Stimulated activated CD4-positive, alpha-beta T cell treated with anti-CD3 and anti-CD28 coated beads, Interleukin-15, amount 100 ng/mL, for 24 hours (primary cell): ENCODE measurements around the gene KCTD7.
"Not testable (repeated sequence)": the region's sequence is repeated elsewhere in the genome, so short reads cannot be mapped to it uniquely, and the experiment has no call there.

Experiments used
- DNase-seq: peaks from one replicate; pipeline ENCODE4 v3.0.0-alpha.2; 2020

The KCTD7 gene

DNA sequence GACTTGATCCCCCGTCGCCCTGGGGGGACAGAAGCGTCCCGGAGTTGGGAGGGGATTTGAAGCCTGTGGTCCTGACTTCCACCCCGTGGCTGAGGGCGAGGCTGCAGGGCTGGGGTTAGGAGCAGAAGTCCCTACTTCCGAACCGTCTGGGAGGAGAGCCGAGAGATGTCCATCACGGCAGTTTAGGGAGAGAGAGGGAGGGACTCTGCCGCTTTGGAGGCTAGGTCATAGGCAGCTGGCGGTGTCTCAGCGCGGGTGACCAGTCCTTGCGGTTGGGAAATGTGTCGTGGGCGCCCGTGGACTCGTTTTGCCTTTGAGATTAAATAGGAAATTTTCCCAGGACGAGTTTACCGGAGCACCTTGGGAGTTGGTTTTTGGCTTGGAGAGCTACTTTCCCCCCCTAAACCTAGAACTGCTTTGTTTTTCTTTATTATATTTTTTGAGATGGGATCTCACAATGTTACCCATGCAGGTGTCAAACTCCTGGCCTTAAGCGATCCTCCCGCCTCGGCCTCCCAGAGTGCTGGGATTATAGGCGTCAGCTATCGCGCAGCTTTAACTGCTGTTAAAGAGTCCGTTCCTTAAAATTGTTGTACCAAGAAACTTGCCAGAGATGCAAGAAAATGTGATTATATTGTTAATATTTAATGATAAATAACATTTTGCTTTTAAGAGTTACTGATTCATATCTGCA lies 26.6 kb downstream of the KCTD7 start:
- DNase-seq, result not testable (repeated sequence)

DNA sequence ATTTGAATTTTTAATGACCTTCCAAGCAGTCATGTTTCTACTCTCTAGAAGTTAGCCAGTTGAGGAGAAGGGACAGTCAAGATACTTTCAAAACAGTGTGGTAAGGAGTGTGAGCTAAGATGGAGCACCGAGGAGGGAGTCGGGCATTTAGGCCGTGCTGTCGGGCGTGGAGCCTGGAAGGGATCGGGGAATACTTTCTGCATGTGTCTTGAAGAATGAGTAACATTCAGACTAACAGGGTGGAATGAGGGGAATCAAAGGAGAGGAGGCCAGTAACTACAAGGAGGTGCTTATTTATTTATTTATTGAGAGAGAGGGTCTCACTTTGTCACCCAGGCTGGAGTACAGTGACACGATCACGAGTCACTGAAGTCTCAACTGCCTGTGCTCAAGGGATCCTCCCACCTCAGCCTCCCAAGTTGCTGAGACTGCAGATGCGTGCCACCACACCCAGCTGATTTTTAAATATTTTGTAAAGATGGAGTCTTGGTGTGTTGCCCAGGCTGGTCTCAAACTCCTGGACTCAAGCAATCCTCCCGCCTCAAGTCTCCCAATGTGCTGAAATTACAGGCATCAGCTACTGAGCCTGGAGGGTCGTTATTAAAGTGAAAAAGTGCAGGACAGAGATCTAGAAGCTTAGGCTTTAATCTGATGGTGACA lies 27.3 kb downstream of the KCTD7 start:
- peak; percentile 20 for DNase-seq

DNA sequence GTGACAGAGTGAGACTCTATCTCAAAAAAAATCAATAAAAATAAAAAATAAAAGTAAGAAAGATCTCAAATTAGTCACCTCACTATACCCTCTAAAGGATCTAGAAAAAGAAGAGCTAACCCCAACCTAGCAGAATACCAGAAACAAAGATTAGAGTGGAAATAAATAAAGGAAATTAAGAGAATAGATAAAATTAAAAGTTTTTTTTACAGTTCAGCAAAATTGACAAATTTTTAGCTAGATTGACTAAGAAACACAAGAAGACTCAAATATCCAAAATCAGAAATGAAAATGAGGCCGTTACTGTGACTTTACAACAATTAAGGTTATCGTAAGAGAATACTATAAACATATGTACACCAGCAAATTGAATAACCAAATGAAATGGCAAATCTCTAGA lies 29.1 kb downstream of the KCTD7 start:
- DNase-seq, result no peak

DNA sequence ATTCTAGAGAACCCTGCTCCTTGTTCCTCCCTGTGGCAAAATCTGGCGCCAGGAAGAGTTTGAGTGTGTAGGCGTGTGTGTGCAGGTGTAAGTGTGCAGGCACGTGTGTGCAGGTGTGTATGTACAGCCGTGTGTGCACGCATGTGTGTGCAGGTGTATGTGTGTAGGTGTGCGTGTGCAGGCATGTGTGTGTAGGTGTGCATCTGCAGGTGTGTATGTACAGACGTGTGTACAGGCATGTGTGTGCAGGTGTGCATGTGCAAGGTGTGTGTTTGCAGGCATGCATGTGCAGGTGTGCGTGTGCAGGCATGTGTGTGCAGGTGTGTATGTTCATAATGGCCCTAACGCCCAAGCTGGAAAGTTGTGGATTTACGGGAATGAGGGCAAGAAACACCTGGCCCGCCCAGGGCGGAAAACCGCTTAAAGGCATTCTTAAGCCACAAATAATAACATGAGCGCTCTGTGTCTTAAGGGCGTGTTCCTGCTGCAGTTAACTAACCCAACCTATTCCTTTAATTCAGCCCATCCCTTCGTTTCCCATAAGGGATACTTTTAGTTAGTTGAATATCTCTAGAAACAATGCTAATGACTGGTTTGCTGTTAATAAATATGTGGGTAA lies 34.1 kb downstream of the KCTD7 start:
- no peak for DNase-seq

DNA sequence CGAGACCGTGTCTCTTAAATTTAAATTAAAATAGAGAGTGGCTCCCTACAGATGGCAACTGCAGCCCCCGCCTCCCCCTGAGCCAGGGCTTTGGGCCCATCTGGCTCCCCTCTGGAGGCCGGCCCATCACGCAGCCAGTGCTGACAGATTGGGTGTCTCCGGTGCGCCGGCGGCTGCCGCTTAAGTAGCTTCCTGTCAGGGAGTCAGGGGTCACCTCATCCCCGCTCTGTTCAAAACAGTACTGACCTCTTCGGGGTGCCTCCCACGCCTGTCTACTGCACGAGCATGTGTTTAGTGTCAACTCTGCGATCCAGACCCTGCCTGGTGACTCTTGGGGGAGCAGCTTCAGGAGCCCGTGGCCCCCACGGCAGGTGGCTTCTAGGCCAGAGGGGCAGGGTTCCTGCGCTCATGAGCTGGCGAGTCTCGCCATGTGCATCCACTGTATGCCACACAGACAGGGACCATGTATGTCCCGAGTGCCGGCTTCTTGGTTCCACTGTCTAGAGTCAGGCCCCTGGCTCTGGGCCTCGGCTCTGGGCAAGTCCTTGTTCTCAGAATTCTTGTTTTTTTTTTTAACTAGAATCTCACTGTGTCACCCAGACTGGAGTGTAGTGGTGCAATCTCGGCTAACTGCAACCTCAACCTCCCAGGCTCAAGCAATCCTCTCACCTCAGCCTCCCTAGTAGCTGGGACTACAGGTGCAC lies 36.1 kb downstream of the KCTD7 start:
- DNase-seq, result no peak

DNA sequence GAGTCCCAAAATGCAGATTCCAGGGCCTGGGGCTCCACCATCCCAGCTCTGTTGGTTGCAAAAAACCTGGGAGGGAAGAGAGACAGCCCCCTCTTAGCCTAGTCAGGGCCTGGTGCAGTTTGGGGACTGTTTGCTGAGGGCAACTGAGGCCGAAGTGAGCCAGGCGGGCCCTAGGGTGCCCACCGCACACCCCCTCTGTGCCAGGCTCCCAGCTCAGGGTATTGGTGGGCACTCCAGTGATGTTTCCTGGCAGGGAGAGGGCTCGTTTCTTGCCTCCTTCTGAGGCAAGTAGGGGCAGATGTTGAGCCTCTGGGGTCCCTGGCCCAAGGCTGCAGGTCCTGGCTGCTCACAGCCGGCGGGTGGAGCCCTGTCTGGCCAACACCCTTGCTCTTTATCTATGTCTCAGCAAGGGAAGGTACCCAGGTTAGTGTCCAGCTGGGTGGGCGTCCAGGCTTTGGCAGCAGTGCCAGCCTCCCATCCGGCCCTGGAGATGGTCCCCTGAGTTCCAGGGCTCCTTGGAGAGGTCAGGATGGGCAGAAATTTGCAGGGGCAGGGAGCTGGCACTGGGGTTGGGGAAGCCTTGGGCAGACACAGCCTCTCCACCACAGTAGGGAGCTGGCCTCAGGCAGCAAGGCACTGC lies 37.8 kb downstream of the KCTD7 start:
- DNase-seq, result no peak

DNA sequence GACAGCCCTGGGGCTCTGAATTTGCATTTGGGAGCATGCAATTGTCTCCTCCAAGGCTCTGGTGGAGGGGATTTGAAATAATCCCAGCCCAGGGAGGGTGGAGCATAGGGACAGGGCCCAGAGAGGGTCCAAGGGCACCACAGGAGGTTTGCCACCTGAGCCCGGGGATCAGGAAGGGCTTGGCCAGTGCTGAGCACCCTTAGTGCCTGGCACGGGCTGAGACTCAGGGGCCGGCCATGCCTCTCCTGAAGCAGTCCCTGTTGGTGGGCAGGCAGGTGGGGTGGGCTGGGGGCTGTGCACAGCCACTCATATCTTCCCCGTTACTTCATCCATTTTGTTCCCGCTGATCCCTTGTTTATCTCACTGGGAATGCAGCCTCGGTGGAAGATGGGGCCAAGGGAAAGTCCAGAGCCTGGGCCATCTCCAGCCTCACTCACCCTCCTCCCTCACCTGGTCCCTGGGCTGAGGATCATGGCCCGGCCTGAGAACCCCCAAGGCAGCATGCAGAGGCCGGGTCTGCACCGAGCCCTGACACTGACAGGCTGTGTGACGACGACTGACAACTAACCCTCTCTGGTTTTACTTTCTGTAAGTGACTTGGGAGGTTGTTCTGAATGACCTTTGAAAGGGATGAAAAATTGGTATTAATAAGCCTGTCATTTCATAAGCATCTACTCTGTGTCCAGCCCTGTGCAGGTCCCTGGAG lies 38.5 kb downstream of the KCTD7 start:
- DNase-seq, result no peak

DNA sequence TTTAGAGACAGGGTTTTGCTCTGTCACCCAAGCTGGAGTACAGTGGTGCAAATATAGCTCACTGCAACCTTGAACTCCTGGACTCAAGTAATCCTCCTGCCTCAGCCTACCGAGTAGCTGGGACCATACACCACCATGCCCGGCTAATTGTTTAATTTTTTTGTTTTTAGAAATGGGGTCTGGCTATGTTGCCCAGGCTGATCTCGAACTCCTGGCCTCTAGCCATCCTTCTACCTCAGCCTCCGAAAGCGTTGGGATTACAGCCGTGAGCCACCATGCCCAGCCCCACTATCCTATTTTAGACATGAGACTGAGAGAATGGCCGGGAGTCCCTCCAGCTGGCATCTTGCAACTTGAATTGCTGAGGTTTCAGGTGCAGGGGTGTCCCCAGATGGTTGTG lies 39.4 kb downstream of the KCTD7 start:
- DNase-seq, result no peak

DNA sequence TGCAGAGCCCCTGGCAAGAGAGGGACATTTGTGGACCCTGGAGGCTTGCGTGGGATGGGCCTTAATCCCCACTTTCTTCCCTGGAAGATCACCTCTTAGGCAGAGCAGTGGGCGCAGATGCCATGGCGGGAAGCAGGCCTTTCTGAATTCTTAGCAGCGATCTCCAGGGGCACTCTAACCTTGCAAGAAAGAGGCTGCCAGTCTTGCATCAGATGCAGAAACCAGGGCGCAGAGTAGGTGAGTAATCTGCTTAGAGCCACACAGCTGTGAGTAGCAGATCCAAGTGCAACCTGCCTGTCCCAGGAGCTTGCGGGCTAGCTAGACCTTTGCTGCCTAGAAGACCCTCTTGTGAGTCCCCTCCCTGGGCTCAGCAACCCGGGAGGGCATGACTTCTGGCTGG lies 40.0 kb downstream of the KCTD7 start:
- DNase-seq, result no peak

DNA sequence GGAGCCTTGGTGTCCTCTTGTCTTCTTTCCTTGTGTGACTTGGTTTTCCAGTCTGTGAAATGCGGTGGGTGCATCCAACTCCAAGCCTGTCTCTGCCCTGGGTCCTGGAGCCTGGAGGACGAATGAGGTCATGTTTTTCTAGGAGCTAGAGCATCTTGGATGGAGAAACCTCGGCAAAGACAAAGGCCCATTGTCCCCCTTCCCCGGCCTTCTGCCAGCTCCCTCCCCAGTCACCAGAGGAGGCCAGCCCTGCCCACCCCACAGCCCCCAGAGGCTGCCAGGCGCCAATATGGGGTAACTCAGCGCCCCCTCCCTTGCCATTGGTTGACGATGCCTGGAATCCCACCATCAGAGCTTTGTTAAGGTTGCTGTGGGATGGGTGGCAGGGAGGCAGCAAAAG lies 40.4 kb downstream of the KCTD7 start:
- DNase-seq, result no peak

DNA sequence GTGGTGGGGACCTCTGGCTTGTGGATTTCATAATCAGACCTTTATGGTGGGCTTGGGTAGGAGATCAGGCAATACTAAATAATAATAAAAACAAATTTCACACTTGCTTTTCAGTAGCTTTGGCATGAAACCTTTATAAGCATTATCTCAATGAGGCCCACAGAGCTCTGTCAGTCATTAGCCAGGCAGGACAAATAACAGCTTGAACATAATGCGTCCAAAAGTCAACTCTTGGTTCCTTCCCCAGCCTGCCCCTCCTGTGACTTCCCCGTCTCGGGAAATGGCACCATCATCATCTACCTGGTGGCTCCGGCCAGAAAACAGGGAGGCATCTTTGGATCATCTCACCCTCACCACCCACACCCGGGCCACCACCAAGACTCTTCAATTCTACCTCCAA lies 40.8 kb downstream of the KCTD7 start:
- DNase-seq, result no peak

DNA sequence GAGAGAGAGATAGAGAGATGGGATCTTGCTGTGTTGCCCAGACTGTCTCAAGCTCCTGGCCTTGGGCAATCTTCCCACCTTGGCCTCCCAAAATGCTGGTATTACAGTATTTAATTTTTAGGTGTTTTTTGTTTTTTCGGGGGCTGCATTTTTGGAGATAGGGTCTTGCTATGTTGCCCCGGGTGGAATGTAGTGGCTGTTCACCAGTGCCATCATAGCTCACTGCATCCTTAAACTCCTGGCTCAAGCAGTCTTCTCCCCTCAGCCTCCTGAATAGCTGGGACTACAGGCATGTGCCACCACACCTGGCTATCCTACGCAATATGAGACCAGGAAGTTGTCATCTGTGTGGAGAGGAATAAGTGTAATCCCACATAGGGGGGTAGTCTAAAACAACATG lies 42.4 kb downstream of the KCTD7 start:
- no peak for DNase-seq

DNA sequence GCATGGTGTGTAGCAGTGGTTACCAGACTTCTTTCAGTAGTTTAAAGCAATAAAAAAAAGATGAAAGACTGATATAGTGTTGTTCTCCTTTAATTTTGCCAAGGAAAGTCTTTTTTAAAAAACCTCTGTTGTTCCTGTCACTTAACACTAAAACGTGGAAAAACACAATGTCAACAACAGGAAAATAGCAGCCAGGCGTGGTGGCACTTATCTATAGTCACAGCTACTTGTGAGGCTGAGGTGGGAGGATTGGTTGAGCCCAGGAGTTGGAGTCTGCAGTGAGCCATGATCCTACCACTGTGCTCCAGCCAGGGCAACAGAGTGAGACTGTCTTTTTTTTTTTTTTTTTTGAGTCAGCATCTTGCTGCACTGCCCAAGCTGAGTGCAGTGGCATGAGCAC lies 42.8 kb downstream of the KCTD7 start:
- not testable (repeated sequence) for DNase-seq

DNA sequence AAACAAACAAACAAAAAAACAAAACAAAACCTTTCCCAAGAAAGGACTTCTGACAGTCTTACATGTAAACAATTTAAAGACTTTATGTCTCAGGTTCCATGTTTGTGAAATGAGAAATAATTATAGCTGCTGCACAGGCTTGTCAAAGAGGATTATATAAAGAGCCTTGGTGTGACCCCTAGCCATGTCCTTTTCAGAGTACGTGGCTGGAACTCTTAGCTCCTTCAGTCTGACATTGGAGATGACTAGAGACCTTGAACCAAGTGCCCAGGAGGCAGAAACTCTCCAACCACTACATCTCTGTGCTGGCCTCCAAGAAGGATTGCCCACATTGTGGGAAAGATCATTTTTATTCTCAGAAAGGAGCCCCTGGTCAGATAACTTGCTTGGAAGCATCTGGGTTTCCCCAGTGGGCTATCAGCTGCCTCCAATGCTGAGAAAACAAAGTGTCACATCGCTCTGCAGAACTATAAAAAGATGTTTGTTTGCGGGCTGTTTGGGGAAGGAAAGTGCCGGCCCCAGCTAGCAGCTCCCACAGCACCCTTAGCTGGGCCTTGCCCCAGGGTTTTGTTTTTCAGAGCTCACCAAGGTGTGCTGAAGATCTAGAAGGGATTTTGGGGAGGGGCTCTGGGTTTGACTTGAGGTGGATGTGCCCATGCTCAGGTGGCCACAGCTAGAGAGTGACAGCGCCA lies 43.9 kb downstream of the KCTD7 start:
- not testable (repeated sequence) for DNase-seq

DNA sequence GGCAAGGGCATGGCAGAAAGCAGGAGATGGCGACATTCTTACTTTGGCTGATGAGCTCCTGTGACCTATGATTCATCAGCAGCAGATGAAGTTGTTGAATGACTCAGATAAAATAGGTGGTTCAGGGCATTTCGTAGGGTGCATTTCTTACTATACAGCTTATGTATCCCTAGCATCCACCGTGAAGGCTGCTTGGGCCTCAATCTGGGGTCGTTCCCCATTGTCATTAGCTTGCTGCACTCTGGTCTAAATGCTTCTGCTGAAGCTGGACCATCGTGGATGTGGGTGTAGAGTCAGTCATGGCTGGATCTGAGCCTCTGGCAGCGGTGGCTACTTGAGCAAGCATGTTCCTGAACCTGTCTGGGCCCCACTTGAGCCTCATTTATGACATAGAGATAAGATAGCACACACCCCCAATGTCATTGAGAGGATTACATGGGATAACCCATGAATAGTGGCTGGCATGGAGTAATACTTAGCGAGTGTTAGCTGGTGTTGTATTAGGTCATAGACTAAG lies 44.5 kb downstream of the KCTD7 start:
- DNase-seq, result not testable (repeated sequence)

DNA sequence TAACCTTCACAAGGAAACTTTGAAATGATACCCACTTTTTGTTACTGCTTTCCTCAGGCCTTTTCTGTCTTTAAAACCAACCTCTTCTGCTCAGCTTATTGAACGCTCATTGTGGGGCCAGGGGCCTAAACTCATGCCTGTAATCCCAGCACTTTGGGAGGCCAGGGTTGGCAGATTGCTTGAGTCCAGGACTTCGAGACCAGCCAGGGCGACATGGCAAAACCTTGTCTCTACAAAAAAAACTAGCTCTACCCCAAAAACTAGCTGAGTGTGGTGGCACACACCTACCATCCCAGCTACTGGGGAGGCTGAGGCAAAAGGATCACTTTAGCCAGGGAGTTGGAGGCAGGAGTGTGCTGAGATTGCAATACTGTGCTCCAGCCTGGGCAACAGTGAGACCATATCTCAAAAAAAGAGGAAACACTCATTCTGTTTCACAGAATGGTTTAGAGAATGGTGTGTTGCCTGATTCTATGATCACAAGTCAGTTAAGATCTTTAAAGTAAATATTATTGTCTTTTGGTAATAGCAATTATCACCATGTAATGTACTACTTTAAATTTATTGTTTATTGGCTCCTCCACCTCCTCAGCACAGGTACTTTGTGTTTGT lies 51.1 kb downstream of the KCTD7 start:
- no peak for DNase-seq

DNA sequence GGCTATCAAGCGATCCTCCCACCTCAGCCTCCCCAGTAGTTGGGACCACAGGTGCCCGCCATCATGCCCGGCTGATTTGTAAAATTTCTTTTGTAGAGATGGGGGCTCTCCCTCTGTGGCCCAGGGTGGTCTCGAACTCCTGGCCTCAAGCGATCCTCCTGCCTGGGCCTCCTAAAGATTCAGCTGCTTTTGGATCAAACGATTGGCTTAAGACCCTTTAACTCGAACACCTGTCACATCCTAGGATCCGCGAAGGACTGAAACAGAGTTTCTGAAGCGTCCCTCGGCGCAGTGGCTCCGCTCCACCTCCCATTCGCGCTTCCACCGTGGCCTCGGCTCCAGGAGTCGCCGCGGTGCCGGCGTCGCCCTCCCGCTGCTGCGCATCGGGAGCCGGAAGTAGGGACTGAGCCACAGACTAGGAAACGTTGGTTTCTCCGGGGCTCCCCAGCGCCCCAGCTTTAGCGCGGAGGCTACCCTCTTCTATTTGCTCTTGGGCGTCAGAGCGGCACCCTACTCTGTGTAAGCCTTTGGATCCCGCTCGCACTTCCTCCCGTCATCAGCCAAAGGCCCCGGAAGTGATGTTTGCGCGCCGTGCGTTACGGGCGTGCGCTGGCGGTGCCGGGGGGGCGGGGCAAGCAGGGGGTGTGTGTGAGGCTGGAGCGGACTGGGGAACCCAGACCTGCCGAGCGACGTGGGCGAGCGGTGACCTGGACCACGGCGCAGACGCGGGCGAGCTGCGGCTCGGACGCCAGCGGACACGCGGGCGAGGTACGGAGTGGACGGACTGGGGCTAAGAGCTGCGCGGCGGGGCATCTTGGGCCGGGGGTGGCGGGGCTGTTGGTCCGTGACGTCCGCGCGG lies 53.0 kb downstream of the KCTD7 start:
- DNase-seq, result peak; percentile 99

DNA sequence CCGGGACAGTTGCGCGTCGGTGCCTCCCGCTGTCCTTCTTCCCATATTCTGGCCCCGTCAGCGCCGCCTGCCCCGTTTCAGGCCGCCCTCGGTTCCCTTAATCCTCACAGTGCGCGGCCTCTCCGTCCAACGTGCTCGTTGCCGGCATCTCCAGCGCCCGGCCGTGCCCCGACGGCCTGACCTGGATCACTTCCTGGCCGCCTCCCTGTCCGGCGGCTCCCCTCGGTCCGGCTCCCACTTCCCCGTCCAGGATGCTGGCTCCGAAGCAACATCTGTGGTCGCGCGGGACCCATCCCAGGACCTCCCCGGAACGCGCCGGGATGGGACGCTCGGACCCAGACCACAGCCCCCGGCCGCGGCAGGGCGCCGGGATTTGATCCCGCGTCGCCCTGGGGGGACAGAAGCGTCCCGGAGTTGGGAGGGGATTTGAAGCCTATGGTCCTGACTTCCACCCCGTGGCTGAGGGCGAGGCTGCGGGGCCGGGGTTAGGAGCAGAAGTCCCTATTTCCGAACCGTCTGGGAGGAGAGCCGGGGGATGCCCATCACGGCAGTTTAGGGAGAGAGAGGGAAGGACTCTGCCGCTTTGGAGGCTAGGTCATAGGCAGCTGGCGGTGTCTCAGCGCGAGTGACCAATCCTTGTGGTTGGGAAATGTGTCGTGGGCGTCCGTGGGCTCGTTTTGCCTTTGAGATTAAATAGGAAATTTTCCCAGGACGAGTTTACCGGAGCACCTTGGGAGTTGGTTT lies 53.8 kb downstream of the KCTD7 start:
- DNase-seq, result peak; percentile 12

DNA sequence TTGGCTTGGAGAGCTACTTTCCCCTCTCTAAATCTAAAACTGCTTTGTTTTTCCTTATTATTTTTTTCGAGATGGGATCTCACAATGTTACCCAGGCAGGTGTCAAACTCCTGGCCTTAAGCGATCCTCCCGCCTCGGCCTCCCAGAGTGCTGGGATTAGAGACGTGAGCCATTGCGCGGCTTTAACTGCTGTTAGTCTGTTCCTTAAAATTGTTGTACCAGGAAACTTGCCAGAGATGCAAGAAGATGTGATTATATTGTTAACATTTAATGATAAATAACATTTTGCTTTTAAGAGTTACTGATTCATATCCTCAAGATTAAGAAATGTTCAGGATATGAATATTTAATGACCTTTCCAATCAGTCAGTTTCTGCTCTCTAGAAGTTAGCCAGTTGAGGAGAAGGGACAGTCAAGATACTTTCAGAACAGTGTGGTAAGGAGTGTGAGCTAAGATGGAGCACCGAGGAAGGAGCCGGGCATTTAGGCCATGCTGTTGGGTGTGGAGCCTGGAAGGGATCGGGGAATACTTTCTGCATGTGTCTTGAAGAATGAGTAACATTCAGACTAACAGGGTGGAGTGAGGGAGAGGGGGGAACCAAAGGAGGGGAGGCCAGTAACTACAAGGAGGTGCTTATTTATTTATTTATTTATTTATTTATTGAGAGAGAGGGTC lies 54.6 kb downstream of the KCTD7 start:
- DNase-seq, result not testable (repeated sequence)
